Fibroblast of skin of right biceps (primary cell): Measurements from ENCODE around the gene PRR7.
"Not testable (repeated sequence)": the region's sequence is repeated elsewhere in the genome, so short reads cannot be mapped to it uniquely, and the experiment has no call there.

ENCODE experiments used
- DNase-seq: peaks from one replicate; pipeline ENCODE4 v3.0.0-alpha.2; 2013

The PRR7 gene

GRCh38 chr5:177470759-177471536 is 24.3 kb downstream of the PRR7 start:
- peak; percentile 79 for DNase-seq

- DNase-seq = peak; percentile 71
These were observed 25.2 kb downstream of the PRR7 start for GRCh38 chr5:177471610-177472356.

DNA sequence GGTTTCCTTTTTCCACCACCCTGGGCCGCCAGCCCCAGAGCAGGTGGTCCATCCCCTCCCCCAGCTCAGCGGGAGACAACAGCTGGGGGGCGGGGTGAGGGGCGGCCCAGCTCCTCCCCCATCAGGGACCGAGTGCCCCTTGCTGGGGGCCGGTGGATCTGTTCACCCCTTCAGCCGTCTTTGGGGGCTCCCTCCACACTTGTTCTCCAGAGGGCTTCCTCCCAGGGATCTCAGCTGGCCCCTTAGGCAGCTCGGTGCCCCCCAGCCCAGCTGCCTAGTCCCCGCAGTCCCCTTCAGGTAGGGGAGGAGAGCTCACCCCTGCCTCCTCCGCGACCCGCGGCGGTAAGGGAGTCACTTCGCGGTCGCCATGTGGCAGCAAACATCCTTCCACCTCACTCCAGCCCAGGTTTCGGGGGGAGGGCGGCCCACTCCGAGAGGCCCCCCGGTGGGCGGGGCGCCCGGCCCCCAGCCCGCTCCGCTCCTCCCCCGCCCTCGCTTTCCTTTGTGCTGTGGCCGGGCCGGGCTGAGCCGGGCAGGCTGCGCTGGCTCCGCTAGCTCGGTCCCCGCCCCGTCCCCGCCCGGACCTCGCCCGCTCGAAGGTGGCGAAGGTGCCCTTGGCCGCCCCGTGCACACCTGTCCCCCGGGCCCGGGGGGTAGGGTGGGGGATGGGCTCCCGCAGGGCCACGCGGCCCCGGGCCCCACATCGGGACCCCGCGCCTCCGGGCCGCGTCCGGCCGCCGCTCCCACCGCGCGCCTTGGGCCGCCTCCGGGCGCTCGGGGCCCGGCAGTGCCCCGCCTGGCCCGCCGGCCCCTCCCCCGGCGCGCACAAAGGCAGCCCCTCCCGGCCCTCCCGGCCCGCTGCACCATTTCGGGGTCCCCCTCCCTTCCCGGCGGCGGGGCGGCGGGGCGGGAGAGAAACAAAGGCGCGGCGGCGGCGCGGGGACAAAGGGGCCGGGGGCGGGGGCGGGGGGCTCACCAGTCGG is 26.1 kb downstream of the PRR7 start:
- DNase-seq = peak; percentile 64

DNA sequence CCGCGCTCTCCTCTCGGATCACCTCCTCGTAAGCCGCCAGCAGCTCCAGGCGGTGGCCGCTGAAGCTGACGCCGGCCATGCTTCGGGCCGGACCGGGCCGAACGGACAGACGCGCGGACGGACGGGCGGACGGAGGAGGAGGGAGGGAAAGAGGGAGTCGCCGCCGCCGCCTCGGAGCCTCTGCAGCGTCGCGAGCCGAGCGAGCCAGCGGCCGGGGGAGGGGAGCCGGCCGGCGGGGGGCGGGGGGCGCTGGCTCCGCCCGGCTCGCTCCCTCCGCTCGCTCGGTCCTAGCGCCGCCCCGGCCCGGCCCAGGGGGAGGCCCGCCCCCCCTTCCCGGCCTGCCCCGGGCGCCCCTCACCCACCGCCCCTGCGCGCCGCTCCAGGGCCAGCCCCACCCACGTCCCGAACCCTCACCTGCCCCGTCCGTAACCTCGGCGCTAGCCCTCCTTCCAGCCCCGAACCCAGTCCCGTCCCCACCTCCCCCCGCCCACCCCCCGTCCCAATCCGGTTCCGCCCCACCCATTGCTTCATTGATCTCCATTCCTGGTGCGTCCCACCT is 26.9 kb downstream of the PRR7 start, which contains the start of gene DBN1:
DBN1 (minus strand) TSS at position 192 of the 559 bp plus-strand sequence; CDS start at position 79, 113 bp downstream.
- peak; percentile 80 for DNase-seq

- no peak for DNase-seq
These were observed 27.4 kb downstream of the PRR7 start for GRCh38 chr5:177474002-177474476.

DNA sequence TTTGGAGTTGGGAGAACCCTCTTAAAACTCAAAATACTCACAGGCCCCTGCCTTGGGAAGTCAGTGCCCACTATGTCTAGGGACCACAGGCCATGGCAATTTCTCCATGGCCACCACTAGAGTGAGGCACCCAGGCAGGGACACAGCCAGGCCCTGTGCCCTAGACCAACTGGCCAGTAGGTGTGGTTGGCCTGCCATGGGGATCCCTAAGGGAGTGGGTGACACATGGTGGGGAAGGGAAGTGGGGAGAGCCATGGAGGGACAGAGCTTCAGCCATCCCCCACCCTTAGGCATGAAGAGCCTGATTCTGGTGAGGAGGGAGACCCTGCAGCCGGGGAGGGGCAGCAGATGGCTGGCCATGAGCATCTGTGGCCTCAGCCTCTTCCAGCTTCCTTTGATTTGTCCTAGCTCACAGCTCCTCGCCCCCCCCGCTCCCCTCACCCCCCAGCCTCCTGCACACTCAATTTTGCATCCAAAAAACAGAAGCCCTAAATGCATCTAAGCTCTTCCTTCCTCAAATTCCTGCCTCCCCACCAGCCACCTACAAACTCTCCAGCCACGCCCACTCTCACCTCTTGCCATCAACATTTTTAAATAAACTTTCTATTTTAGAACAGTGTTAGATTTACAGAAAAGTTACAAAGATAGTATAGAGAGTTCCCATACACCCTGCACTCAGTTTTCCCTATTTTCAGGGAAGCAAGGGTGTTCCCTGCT is 28.4 kb downstream of the PRR7 start:
- no peak for DNase-seq

GRCh38 chr5:177475563-177476427 is 29.2 kb downstream of the PRR7 start:
- DNase-seq = no peak

GRCh38 chr5:177476531-177477233 is 30.1 kb downstream of the PRR7 start:
- peak; percentile 66 for DNase-seq

DNA sequence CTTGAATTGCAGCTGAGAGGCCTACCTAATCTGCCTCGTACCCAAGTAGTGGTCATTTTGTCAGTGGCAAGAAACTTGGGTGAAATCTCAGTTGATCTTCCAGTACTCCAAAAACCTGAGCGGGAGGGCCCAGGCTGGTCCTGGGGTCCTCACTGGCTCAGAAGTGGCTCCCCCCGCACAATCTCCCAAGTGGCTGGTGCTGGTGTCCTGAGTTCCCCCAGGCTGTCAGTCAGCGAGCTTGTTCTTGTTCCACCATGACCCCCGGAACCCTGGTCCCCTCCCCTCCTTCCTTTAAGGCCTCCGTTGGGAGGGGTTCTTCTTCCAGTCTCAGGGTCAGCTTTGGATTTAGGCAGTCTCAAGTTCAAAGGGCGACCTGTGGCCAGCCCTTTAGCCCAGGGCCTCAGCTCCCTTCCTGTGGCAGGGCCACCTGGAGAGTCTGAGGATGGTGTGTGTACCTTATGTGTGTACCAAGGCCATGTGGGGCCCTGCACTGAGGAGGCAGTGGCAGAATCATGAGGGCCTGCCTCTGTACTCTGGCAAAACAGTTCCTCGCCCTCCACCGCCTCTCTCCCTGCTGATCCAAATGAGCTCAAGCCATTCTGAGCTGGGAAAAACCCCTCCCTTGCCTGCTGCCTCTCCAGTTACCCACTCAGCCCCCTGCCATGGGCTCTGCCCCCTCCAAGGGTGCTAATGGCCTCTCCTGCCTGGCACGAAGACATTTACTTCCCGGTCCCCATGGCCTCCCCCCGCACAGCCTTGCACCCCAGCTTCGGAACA is 31.3 kb downstream of the PRR7 start:
- no peak for DNase-seq

DNA sequence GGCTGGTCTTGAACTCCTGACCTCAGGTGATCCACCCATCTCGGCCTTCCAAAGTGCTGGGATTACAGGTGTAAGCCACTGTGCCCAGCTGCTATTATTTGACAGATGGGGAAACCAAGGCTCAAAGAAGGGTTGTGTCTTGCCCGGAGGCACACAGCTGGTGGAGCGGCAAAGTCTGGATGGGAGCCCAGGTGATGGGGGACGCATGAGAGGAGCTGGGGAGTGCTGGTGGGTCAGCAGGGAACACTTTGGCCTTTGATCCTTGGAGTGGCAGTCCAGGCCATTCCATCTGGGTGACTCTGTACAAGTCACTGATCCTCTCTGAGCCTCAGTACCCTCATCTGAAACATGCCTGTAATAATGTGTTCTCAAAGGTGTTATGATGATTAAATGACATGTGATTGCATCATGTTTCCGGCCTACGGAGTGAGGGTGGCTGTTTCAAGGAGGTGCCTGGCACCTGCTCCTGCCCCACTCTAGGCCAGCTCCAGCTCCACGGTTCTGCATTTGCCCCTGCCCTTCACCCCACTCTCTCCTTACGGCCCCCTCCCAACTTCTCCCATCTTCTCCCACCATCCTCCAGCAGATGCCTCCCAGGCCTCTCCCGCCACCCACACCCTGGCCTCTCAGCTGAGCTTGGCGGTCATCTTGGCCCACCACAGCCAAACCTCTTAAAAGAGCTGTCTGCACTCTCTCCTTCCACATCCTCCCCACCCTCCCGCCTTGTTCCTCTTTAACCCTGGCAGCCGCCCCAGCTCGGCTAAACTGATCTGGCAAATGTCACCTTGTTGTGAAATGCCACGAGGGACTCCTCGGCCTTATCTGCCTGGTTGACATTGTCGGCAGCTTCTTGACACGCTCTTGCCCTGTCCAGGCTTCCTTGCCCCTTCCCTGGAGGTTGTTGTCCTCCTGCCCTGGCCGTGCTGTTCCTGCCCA is 32.4 kb downstream of the PRR7 start:
- peak; percentile 56 for DNase-seq

DNA sequence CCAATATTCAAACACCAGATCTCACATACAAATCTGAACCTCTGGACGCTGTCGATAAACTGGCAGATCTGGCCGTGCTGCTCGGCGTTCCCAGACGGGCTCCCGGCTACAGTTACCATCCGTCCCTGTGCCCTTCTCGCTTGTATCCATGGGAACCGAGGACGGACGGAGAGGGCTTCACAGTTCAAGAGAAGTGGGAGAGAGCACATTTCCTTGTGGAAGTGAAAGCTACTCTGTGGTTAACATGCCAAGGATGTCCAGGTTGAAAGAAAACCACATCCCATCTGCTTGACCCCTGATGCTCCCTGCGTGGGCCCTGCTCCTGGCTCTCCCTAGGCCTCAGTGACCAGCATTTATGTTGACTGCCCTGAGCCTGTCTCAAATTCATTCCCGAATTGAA is 33.2 kb downstream of the PRR7 start:
- DNase-seq = no peak

DNA sequence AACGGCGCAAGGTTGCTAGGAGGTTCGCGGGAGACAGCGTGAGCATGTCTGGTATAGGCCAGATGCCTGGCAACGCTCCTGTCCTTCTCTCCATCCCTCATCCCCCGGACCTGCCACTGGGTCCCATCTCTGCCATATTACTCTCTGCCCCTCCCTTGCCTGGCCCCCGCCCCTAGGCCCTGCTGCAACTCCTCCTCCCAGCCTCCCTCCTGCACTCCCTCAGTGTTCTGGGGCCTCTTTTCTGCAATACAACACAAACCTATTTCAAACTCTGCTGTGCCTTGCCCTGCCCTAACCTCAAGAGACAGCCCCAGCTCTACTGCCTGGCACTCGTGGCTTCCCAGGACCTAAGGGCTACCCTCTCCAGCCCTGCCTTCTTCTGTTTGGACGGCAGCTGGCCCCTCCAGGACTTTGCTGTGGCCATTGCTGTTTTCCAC is 35.8 kb downstream of the PRR7 start:
- no peak for DNase-seq

DNA sequence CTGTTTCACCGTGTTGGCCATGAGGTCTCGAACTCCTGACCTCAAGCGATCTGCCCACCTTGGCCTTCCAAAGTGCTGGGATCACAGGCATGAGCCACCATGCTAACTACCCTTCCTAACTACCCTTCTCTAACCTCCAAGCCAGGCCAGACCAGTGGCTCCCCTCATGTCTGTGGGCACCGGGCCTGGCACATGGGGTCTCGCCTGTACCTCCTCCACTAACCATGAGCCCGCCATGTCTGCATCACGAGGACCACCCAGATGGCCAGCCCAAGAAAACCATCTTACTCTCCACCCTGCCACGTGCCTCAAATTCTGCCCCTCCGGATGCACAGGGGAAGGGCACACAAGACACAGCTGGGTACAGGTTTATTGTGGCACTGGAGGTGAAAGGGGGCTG is 36.4 kb downstream of the PRR7 start:
- no peak for DNase-seq

- no peak for DNase-seq
These were observed 37.6 kb downstream of the PRR7 start for GRCh38 chr5:177483994-177484901.

- DNase-seq = peak; percentile 26
These were observed 38.4 kb downstream of the PRR7 start for GRCh38 chr5:177484902-177485549.

GRCh38 chr5:177485753-177486152 is 39.1 kb downstream of the PRR7 start:
- DNase-seq = not testable (repeated sequence)
